NCI-H146 treated with DMSO at 0.1 percent for 48 hours (cell line): Measurements from ENCODE around the gene ASIC2.

Experiments used
- DNase-seq: peaks from one replicate; lab custom pipeline; 2025; ENCODE audit not compliant: unreplicated experiment; lab: John Stamatoyannopoulos, UW

ASIC2 gene

DNA sequence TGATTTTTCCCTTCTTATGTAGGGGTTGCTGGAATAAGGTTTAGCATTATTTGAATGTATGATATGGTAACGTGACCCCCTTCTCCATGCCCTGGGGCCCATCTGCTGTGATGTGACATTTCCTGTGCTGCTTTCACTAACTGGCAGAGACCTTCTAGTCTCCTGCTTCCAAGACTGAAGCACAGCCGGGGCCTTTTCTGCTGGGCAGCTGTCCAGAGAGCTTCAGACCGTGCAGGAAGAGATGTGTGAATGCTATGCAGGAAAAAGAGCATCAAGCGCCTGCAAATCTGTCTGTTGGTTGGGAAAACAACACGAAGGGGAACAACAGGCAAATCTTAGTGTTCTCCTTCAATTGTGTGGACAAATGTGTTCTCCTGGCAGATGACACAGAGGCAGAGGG lies 173.0 kb downstream of the ASIC2 start:
- DNase-seq, result no peak

DNA sequence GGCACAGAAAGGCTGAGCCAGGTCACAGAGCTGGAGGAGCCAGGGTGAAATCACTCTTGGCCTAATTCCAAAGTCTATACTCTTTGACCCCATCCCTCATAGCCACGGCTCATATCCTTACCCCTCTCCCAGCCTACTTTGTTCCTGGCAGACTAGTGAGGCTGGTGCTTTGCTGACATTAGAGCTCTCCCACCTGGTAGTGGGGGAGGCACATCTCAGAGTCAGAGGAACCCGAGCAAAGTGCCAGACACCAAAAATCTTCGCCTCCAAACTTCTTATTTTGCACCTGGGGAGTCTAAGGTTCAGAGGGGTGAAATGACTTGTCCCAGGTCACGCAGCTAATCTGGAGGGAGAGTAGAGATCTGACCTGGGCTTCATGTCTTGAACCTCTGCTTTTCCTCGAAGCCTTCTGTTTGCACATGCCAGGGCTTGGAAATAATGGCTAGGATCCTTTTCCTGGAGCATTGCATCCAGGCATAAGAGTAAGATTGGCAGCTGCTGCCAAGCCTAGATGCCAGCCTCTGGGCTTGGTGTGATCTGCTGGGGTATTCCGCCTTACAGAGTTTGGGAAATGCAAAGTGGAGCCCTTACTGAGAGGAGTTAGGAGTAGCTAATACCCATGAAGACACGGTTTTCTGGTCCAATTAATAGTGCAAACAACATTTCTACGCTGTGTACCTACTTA lies 174.6 kb downstream of the ASIC2 start:
- DNase-seq, result no peak

- DNase-seq, result no peak
Measured at GRCh38 chr17:33116021-33116551, 177.0 kb downstream of the ASIC2 start.

- no peak for DNase-seq
Measured at GRCh38 chr17:33115366-33115765, 177.7 kb downstream of the ASIC2 start.

GRCh38 chr17:33113991-33114370 lies 179.1 kb downstream of the ASIC2 start:
- no peak for DNase-seq

DNA sequence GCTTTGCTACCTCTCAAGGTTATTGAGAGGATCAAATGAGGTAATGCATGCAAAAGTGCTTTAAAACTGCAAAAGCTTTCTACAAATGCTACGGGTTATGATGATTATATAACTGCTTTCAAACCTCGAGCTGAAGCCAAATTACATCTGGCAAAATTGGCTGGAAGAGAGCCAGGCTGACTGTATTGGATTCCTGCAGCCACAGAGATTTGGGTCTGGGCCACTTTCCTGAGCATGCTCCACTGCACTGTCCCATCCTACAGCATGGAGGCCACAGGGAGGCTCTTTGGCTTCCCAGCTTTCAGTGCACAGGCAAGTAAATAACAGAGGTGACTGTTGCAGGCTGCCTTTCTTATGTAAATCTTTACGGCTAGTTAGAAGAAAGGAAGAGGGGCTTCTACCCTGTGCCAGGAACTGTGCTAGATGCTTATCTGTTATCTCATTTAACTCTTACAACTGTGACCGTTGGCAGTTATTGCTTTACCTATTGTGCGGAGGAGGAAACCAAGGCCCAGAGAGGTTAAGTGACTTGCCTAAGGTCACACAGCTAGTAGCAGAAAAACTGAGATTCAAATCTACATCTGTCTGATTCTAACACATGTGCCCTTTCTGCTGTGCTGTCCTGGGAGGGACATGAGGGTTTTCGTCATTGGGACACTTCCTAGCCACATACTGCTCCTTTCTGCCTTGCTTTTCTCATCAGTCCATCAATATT lies 179.7 kb downstream of the ASIC2 start:
- DNase-seq, result no peak

DNA sequence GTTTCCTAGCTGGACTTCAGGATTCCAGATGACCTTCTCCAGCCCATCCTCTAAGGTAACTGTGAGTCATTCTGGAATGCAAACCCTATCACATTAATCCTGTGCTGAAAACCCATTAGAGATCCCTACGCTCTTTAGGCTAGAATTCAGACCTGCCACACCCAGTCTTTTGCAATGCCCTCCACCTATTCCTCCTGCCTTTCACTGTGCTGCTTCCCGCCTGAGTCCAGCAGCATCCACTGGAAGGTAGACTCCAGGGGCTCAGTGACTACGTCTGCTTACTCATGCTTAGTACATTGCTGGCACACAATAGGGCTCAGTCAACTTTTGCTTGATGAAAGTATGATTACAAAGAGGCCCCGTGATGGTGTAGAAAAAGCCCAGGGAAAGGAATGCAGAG lies 180.3 kb downstream of the ASIC2 start:
- no peak for DNase-seq

GRCh38 chr17:33109336-33110072 lies 183.6 kb downstream of the ASIC2 start:
- DNase-seq, result no peak

DNA sequence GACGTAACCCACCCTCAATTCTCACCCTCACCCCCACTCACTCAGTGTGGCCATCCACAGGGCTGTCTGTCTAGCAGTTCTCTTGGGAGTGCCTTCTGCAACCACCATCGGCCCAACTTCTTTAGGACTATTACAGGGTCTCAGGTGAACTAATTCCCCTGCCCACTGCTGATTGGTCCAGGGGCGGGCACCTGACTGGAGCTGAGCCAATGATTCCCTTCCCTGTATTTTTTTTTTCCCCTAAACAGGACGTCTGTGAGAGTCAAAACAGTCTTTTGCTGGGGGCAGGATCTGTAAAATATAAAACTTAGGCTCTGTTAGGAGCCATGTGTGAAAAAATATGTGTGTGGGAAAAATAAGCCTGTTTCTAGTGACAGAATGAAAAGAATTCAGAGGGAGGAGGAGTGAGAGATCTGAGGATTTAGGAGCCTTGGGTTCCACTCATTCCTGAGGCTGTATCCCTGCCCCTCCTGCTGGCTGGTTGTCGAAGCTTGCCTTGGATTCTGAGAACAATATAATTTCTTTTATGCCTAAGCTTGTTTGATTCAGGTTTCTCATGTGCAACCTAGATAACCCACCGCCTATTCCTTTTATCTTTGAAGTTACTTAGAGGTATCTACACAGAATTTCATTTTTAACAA lies 186.4 kb downstream of the ASIC2 start:
- DNase-seq, result no peak

DNA sequence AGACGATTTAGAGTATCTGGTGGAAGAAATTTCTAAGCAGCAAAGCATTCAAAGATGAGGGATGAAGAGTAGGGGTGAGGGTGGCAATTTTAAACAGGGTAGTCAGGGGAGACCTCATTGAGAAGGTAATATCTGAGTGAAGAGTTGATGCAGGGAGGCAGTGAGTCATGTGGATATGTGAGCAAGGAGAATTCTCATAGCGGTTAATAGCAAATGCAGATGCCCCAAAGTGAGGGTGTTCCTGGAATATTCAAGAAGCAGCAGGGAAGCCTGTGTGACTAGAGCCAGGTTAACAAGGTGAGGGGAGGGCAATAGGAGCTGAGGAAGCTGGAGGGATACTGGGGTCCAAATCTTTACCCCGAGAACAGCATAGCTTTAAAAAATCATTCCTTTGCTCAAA lies 187.2 kb downstream of the ASIC2 start:
- DNase-seq, result no peak

- no peak for DNase-seq
Measured at GRCh38 chr17:33099906-33100305, 193.2 kb downstream of the ASIC2 start.

DNA sequence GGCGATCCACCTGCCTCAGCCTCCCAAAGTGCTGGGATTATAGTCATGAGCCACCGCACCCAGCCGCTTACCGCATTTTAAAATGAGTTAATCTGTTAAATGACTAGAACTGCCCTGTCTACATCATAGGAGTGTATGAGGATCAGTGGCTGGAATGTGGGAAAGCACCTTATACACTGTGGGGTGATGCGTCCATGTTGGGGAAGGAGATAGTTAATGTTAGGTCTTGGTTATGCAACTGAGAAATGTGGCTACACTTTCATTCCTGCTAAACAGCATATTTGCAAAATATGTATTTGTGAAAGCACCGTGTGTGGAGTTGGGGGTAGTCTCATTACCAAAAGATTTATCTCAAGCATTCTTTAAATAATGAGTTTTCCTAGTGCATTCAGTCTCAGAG lies 193.8 kb downstream of the ASIC2 start:
- DNase-seq, result no peak

DNA sequence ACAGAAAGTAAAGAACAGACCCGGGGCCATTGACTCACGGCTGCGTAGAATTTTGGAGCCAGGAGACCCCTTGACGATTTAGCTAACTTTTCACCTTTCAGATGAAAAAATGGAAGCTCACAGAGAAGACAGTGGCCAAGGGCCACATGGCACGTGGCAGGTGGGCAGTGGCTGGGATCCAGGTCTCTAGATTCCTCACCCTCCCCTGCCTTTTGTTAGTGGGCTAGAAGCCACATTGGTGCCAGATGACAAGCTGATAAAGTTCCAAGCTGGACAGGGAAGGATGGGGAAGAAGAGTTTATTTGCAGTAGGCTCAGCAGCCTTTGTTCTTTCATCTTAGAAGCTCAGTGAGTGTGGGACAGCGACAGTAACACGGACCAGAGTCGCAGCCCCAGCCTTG lies 195.7 kb downstream of the ASIC2 start:
- DNase-seq, result no peak

DNA sequence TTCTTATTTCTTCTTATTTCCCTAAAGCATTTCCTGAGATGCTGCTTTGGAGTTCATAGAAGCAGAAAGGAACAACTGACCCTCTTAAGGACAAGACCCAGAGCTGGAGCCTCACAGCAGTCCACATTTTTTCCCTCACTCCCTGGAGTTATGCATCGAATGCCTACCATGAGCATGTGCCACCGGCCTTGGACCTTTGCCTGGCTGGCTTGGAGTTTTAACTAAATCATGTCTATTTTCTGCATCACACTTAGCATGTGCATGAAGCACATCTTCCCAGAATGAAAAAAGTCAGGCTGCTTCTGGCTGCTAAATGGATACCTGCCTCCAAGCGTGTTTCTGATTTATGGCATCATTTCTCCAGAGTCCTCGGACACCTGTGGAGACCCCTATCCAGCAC lies 196.9 kb downstream of the ASIC2 start:
- DNase-seq, result no peak

DNA sequence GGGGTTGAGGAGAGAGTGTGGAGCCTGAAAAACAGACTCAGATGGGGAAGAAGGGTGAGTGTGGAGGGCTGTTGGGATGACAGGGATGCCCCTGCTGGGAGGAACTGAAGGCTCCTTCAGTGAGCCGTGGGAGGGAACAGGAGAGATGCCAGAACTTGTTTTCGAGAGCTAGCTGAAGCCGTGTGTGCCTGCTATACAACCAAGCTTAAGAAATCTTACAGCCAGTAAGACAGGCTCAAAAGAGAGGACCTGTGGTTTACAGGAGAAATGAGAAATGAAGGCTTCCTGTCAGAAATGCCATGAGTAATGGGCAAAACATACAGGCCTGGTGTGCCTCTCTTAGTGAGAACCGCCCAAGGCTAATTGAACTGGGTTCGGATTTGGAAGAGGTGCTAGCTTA lies 201.8 kb downstream of the ASIC2 start:
- no peak for DNase-seq

GRCh38 chr17:33090806-33091205 lies 202.3 kb downstream of the ASIC2 start:
- DNase-seq, result no peak

DNA sequence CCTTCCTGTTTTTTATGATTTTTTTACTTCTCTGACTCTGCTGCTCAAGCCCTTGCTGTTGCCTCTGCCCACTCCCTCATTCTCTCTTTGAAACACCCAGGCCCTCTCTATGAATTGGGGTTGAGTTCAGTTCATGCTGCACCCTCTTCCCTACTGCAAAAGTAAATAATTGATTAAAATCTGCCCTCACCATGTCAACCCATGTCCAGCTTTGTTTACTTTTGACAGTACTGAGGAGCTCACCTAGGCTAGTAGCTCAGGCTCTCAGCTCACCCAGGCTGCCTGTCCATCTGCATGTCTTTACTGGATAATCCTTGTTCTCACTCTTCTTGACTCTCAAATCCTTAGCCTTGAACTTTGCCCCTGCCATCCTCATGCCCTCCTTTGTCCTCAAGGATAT lies 206.2 kb downstream of the ASIC2 start:
- DNase-seq, result no peak

DNA sequence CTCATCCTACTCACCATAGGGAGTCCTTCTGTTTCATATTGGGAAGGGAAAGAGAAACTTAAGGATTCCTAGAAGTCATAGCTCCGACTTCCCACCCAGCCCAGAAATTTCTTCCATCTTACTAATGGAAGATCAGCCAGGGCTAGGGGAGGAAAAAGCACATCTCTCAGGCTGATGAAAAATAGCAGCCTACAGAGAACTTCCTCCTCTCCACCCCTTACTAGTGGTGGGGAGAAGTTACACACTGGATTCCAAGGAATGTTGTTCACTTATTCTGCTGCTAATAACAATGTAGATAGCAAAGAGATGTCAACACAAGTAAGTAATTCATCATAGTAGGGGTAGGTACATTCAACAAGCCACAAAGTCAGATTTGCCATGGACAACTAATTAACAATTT lies 207.1 kb downstream of the ASIC2 start:
- no peak for DNase-seq

GRCh38 chr17:33085256-33085655 lies 207.8 kb downstream of the ASIC2 start:
- DNase-seq, result no peak

- no peak for DNase-seq
Measured at GRCh38 chr17:33084755-33085154, 208.3 kb downstream of the ASIC2 start.

DNA sequence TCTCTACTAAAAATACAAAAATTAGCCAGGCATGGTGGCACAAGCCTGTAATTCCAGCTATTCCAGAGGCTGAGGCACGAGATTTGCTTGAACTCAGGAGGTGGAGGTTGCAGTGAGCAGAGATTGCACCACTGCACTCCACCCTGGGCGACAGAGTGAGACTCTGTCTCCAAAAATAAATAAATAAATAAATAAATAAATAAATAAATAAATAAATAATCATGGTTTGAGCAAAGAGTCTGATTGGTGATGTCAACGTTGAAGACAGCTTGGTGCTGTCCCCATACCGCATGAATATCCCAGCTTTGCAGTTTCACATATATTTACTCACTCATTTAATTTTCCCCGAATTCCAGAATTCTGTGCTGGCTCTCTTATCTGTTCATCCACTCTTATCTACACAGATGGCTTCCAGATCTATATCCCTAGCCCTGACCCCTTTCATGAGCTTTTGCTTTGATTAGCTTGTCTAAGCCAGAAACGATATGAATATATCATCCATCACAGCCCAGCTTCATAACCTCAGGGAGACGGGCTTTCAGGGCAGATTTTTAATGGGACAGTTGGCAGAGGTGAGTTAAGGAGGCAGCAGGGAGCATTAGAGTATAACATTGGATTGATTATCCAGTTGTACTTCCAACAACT lies 210.4 kb downstream of the ASIC2 start:
- DNase-seq, result no peak
